ENCODE data around the gene TADA2B.
"Not testable (repeated sequence)": the region's sequence is repeated elsewhere in the genome, so short reads cannot be mapped to it uniquely, and the experiment has no call there.

Gene TADA2B

GRCh38 chr4:7079909-7080308 lies 36.7 kb downstream of the TADA2B start:
- DNase-seq (ENCODE audit: low spot score): not testable (repeated sequence)

GRCh38 chr4:7083597-7084563 lies 40.7 kb downstream of the TADA2B start:
- no peak for DNase-seq (ENCODE audit: low spot score)

GRCh38 chr4:7084564-7084961 lies 41.4 kb downstream of the TADA2B start:
- not testable (repeated sequence) for DNase-seq (ENCODE audit: low spot score)

- no peak for DNase-seq (ENCODE audit: low spot score)
Observed at GRCh38 chr4:7086384-7086783, 43.2 kb downstream of the TADA2B start.

GRCh38 chr4:7087036-7087435 lies 43.9 kb downstream of the TADA2B start:
- DNase-seq (ENCODE audit: low spot score): no peak

- DNase-seq (ENCODE audit: low spot score): no peak
Observed at GRCh38 chr4:7089213-7089986, 46.2 kb downstream of the TADA2B start.

- no peak for DNase-seq (ENCODE audit: low spot score)
Observed at GRCh38 chr4:7092026-7092425, 48.9 kb downstream of the TADA2B start.

- no peak for DNase-seq (ENCODE audit: low spot score)
Observed at GRCh38 chr4:7094916-7095315, 51.7 kb downstream of the TADA2B start.

GRCh38 chr4:7095611-7096155 lies 52.5 kb downstream of the TADA2B start:
- no peak for DNase-seq (ENCODE audit: low spot score)

GRCh38 chr4:7096236-7096635 lies 53.1 kb downstream of the TADA2B start:
- DNase-seq (ENCODE audit: low spot score): no peak

- DNase-seq (ENCODE audit: low spot score): peak; percentile 38
Observed at GRCh38 chr4:7101692-7102515, 58.7 kb downstream of the TADA2B start.

GRCh38 chr4:7102516-7102909 lies 59.3 kb downstream of the TADA2B start:
- not testable (repeated sequence) for DNase-seq (ENCODE audit: low spot score)

GRCh38 chr4:7103031-7103606 lies 59.9 kb downstream of the TADA2B start:
- peak; percentile 82 for DNase-seq (ENCODE audit: low spot score)

- peak; percentile 7 for DNase-seq (ENCODE audit: low spot score)
Observed at GRCh38 chr4:7103607-7104365, 60.6 kb downstream of the TADA2B start.

GRCh38 chr4:7104366-7105031 lies 61.3 kb downstream of the TADA2B start:
- no peak for DNase-seq (ENCODE audit: low spot score)

GRCh38 chr4:7105276-7105675 lies 62.1 kb downstream of the TADA2B start:
- DNase-seq (ENCODE audit: low spot score): no peak

- DNase-seq (ENCODE audit: low spot score): no peak
Observed at GRCh38 chr4:7107166-7107905, 64.2 kb downstream of the TADA2B start.

All from CD4-positive, alpha-beta T cell treated with Interleukin-6 at 100 ng/mL for 8 hours (primary cell).